ENCODE measurements around the gene THRAP3. TPM values are rescaled to one million over a fixed set of nuclear protein-coding genes. Genes with fewer than 3 reads are reported as not detected.

Gene THRAP3
- total RNA-seq, 1 experiment from 2014 or later, result 160 TPM

- TF ChIP-seq MLX (CRISPR knock-in tag; IDR thresholded peaks at IDR 0.05), result no peak
- TF ChIP-seq ZMAT4 (CRISPR knock-in tag; IDR thresholded peaks at IDR 0.05), result no peak
- TF ChIP-seq E2F1 (CRISPR knock-in tag; IDR thresholded peaks at IDR 0.05), result no peak
- TF ChIP-seq RELA (CRISPR knock-in tag; IDR thresholded peaks at IDR 0.05; ENCODE audit: borderline replicate concordance), result no peak
- TF ChIP-seq SMAD4 (CRISPR knock-in tag; IDR thresholded peaks at IDR 0.05), result no peak
- no peak for TF ChIP-seq ZNF263 (CRISPR knock-in tag; IDR thresholded peaks at IDR 0.05; ENCODE audit: low read depth)
These were observed 103.8 kb downstream of the THRAP3 start (continued) for GRCh38 chr1:36328088-36328480.

GRCh38 chr1:36328713-36329112, 104.5 kb downstream of the THRAP3 start:
- no peak overlapping the region for H3K4me3 Mint-ChIP-seq
- ChIA-PET POLR2A (no interaction called here), CTCF (interaction anchor here (1.1 kb wide), 2 partner anchors 14 to 41 kb away, joined by 4 to 5 read pairs; no protein-coding TSS in a partner anchor)
- H3K4me1 Mint-ChIP-seq, result peaks cover 17% of the 10 kb centered on the region
- TF ChIP-seq STAT6 (CRISPR knock-in tag; conservative IDR thresholded peaks at IDR 0.05; ENCODE audit: low read depth) (no peak), ZNF416 (CRISPR knock-in tag; IDR thresholded peaks at IDR 0.05) (no peak), ZNF425 (CRISPR knock-in tag; conservative IDR thresholded peaks at IDR 0.05) (no peak), SOX15 (CRISPR knock-in tag; IDR thresholded peaks at IDR 0.05) (no peak), AR (CRISPR knock-in tag; IDR thresholded peaks at IDR 0.05) (no peak), USF1 (CRISPR knock-in tag; IDR thresholded peaks at IDR 0.05) (no peak), NR2C2 (CRISPR knock-in tag; IDR thresholded peaks at IDR 0.05) (no peak), HMGA2 (CRISPR knock-in tag; IDR thresholded peaks at IDR 0.05) (no peak), ZNF317 (CRISPR knock-in tag; IDR thresholded peaks at IDR 0.05; ENCODE audit: borderline replicate concordance, low read depth) (no peak), ZBTB43 (CRISPR knock-in tag; IDR thresholded peaks at IDR 0.05) (no peak), ZNF512 (CRISPR knock-in tag; IDR thresholded peaks at IDR 0.05; ENCODE audit: borderline replicate concordance) (no peak)
- H3K36me3 Mint-ChIP-seq, result no peaks in the 10 kb centered on the region
- no peak for DNase-seq (ENCODE audit: low spot score)
- H3K27me3 Mint-ChIP-seq (ENCODE audit: low read depth), result peaks cover 18% of the 10 kb centered on the region
- H3K9me3 Mint-ChIP-seq, result no peaks in the 10 kb centered on the region
- ATAC-seq, result no peak
- no peak overlapping the region for H3K27ac Mint-ChIP-seq
